ENCODE data around the gene TMEM132C. TPM values are rescaled to one million over a fixed set of nuclear protein-coding genes. Genes with fewer than 3 reads are reported as not detected.

TMEM132C gene
- total RNA-seq, 2 donors from 2014 or later: 0.46 to 5.3 TPM

DNA sequence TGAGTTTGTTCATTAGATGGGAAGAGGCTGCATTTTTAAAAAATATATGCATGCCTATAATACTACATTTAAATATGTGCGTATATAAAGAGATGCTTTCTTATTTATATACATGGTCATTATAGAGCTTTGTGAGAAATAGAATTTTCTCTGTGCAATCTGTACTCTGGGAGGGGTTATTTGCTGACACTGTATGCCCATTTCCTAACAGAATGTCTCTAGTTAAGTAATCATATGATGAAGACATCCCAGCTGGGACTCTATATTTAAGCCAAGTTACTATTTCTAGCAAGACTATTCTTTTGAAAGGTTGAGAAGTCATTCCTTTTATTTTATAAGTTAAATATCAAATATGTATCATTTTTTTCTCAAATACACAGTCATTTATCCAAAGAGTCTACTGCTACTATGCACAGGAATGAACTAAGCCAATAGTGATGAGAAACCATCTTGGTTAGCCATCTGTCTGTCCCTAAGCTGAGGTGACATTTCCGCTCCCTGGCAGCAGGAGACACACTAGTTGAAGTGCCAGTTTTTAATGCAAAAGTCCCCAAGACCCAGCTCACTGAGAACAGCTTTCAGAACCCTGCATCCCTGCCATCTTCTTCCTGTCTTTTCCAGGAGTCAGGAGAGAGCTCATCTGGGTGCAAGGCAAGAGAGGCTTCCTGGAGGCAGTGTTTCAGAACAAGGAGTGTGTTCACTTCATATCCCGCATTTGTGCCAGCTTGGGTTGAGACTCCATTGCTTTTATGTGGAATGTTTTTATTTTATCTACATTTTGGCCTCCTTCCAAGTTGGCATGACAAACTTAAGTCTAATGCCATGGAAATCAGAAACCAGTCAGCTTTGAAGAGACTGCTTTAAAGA lies 69.5 kb downstream of the TMEM132C start:
- no peaks in the 10 kb centered on the region for H3K27me3 ChIP-seq (replicated peaks; ENCODE audit: insufficient read depth)
- WGBS: 67% methylated on average over 3 of the region's 3 CpGs
- no peaks in the 10 kb centered on the region for H3K4me1 ChIP-seq (replicated peaks)
- no peaks in the 10 kb centered on the region for H3K36me3 ChIP-seq
- no peak overlapping the region for H3K27ac ChIP-seq
- intact Hi-C loops (cut with DNase I): no loop called here
- H3K9me3 ChIP-seq: no peaks in the 10 kb centered on the region
- H3K4me3 ChIP-seq: no peak overlapping the region
- DNase-seq (ENCODE audit: low spot score): no peak
- TF ChIP-seq CTCF (IDR thresholded peaks at IDR 0.05) (no peak), POLR2AphosphoS5 (IDR thresholded peaks at IDR 0.05) (no peak), POLR2A (IDR thresholded peaks at IDR 0.05) (no peak)

GRCh38 chr12:128337071-128337345 lies 70.0 kb downstream of the TMEM132C start:
- Histone ChIP-seq H3K4me1 (replicated peaks) (no peaks in the 10 kb centered on the region), H3K27ac (no peak overlapping the region), H3K9me3 (no peaks in the 10 kb centered on the region), H3K27me3 (replicated peaks; ENCODE audit: insufficient read depth) (no peaks in the 10 kb centered on the region), H3K36me3 (no peaks in the 10 kb centered on the region), H3K4me3 (no peak overlapping the region)
- DNase-seq (ENCODE audit: low spot score): no peak
- 21% methylated on average over 4 of the region's 4 CpGs for WGBS
- TF ChIP-seq POLR2AphosphoS5 (IDR thresholded peaks at IDR 0.05) (no peak), CTCF (IDR thresholded peaks at IDR 0.05) (no peak), POLR2A (IDR thresholded peaks at IDR 0.05) (no peak)
- intact Hi-C loops (cut with DNase I): no loop called here

- Histone ChIP-seq H3K4me1 (replicated peaks) (no peaks in the 10 kb centered on the region), H3K4me3 (no peak overlapping the region), H3K36me3 (no peaks in the 10 kb centered on the region), H3K27ac (no peak overlapping the region), H3K9me3 (no peaks in the 10 kb centered on the region), H3K27me3 (replicated peaks; ENCODE audit: insufficient read depth) (no peaks in the 10 kb centered on the region)
- TF ChIP-seq POLR2A (IDR thresholded peaks at IDR 0.05): no peak
- no peak for DNase-seq (ENCODE audit: low spot score)
- 5% methylated on average over 10 of the region's 10 CpGs for WGBS
- intact Hi-C loops (cut with DNase I): no loop called here
These were observed 70.6 kb downstream of the TMEM132C start for GRCh38 chr12:128337431-128338170.

DNA sequence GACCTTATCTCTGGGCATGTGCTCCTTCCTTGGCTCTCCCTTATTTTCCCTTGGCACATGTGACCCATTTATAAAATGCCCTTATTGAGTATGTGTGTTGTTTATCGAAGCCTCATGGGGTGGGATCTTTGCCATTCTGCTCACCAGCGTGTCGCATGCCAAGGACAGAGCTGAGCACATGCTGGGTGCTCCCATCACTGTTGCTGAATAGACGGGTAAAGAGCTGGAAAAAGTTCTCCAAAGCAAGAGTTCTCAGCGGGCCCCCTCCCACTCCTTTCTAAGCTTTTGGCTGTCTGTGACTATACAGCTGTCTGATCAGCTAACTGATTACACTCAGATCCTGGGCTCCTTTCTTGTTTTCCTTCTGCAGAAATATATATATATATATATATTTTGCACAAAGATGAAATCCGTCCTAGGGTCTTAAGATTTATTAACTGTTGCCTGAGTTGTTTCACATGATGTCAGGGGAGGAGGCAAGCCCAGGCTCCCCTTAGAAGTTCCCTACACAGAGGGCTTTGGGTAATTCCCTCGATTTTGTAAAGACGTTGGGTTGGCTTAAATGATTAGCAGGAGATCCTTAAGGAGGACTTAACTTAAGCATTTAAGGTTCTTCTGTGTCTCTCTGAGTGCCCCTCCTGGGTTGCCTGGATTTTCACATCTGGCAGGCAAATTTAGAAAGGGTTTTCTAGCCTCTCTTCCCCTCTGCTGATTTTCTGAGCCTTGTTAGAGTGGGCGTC lies 71.6 kb downstream of the TMEM132C start:
- WGBS: 9% methylated on average over 9 of the region's 9 CpGs
- H3K27ac ChIP-seq: no peak overlapping the region
- intact Hi-C loops (cut with DNase I): no loop called here

More for the DNA sequence above, 71.6 kb downstream of the TMEM132C start:
- TF ChIP-seq POLR2AphosphoS5 (IDR thresholded peaks at IDR 0.05): no peak
- TF ChIP-seq POLR2A (IDR thresholded peaks at IDR 0.05): no peak
- no peak for TF ChIP-seq CTCF (IDR thresholded peaks at IDR 0.05)
- Histone ChIP-seq H3K27me3 (replicated peaks; ENCODE audit: insufficient read depth) (no peaks in the 10 kb centered on the region), H3K36me3 (no peaks in the 10 kb centered on the region), H3K4me3 (no peak overlapping the region), H3K9me3 (no peaks in the 10 kb centered on the region), H3K4me1 (replicated peaks) (no peaks in the 10 kb centered on the region)
- no peak for DNase-seq (ENCODE audit: low spot score)
